HepG2 (cell line): ENCODE data around the gene RAD51D. TPM values are rescaled to one million over a fixed set of nuclear protein-coding genes. Genes with fewer than 3 reads are reported as not detected.
A peak's percentile ranks its signal among the peaks of the same experiment; 100 is the strongest.

Experiments
- ATF5 ChIP-seq: sonication (generic); formaldehyde crosslinking; IDR thresholded peaks from 2 replicates; pipeline ENCODE4 v1.4.0; 2020; ENCODE audit warnings: mild to moderate bottlenecking, low read depth, missing genetic modification reagents
- FOXA1 ChIP-seq, 2 experiments: fragments of 450-650 bp in 1 of 2; sonication (generic) in 1 of 2; formaldehyde crosslinking in 1 of 2; IDR thresholded peaks; 2 replicates each; pipeline versions ENCODE4 v1.4.0 to v1.6.1; 2016 to 2020; ENCODE audit warnings: missing genetic modification reagents in 1 of 2
- FOXO4 ChIP-seq: sonication (generic); formaldehyde crosslinking; conservative IDR thresholded peaks from 2 replicates; pipeline ENCODE4 v1.8.1; 2023; ENCODE audit warnings: missing genetic modification reagents
- HHEX ChIP-seq: IDR thresholded peaks from 2 replicates; pipeline ENCODE4 v1.6.1; 2016; ENCODE audit warnings: control low read depth
- HMG20A ChIP-seq: IDR thresholded peaks from 2 replicates; pipeline ENCODE4 v1.6.1; 2016; ENCODE audit warnings: borderline replicate concordance
- MATR3 ChIP-seq: sonication (generic); formaldehyde crosslinking; IDR thresholded peaks from 2 replicates; pipeline ENCODE4 v1.4.0; 2020; ENCODE audit warnings: missing genetic modification reagents
- NCOA1 ChIP-seq: sonication (generic); formaldehyde crosslinking; IDR thresholded peaks from 2 replicates; pipeline ENCODE4 v1.9.0; 2021; ENCODE audit warnings: missing genetic modification reagents
- NFATC3 ChIP-seq: sonication (generic); formaldehyde crosslinking; IDR thresholded peaks from 2 replicates; pipeline ENCODE4 v1.5.1; 2020; ENCODE audit warnings: mild to moderate bottlenecking, missing genetic modification reagents
- TAF15 ChIP-seq: fragments of 200-400 bp; formaldehyde crosslinking; IDR thresholded peaks from one replicate; pipeline ENCODE4 v1.6.1; 2018; ENCODE audit warnings: mild to moderate bottlenecking, low read depth, low read length; ENCODE audit not compliant: poor library complexity, severe bottlenecking
- ZHX1 ChIP-seq: sonication (generic); formaldehyde crosslinking; IDR thresholded peaks from 2 replicates; pipeline ENCODE4 v1.8.1; 2022; ENCODE audit warnings: low read depth, mild to moderate bottlenecking, missing genetic modification reagents
- ZNF17 ChIP-seq: sonication (generic); formaldehyde crosslinking; IDR thresholded peaks from 2 replicates; pipeline ENCODE4 v1.5.0; 2020; ENCODE audit warnings: mild to moderate bottlenecking, missing genetic modification reagents
- ZNF18 ChIP-seq: sonication (generic); formaldehyde crosslinking; IDR thresholded peaks from 2 replicates; pipeline ENCODE4 v1.8.0; 2022; ENCODE audit warnings: mild to moderate bottlenecking, missing genetic modification reagents; ENCODE audit not compliant: insufficient replicate concordance
- ZNF326 ChIP-seq: sonication (generic); formaldehyde crosslinking; IDR thresholded peaks from 2 replicates; pipeline ENCODE4 v1.4.0; 2020; ENCODE audit warnings: missing genetic modification reagents, borderline replicate concordance
- ZNF484 ChIP-seq: sonication (generic); formaldehyde crosslinking; IDR thresholded peaks from 2 replicates; pipeline ENCODE4 v1.5.1; 2020; ENCODE audit warnings: mild to moderate bottlenecking, low read depth, missing genetic modification reagents, borderline replicate concordance
- ZNF614 ChIP-seq: IDR thresholded peaks from 2 replicates; pipeline ENCODE4 v1.6.1; 2018; ENCODE audit warnings: missing biosample characterization, missing genetic modification reagents, inconsistent platforms, borderline replicate concordance
- ZNF724P ChIP-seq: sonication (generic); formaldehyde crosslinking; IDR thresholded peaks from 2 replicates; pipeline ENCODE4 v1.8.0; 2022; ENCODE audit warnings: missing genetic modification reagents, borderline replicate concordance
- ZNF761 ChIP-seq: sonication (generic); formaldehyde crosslinking; conservative IDR thresholded peaks from 2 replicates; pipeline ENCODE4 v1.4.0; 2020; ENCODE audit warnings: mild to moderate bottlenecking, missing genetic modification reagents
- polyA plus RNA-seq, 8 experiments: library from polyadenylated mRNA; depleted of rRNA in 3 of 8; stranded (reverse) in 7 of 8; unstranded in 1 of 8; fragments of >200 nt; fragmentation: Illumina TruSeq in 4 of 8; extraction: Trizol in 4 of 8; gene quantifications; 2 replicates each; pipeline versions ENCODE4 v1.2.1 to v1.2.3, GENCODE V29; 2011 to 2016; ENCODE audit warnings: low read depth in 4 of 8, missing spikeins in 1 of 8, mixed read lengths in 1 of 8; ENCODE audit not compliant: insufficient read depth in 1 of 8
- total RNA-seq, 5 experiments: library from RNA; depleted of rRNA; stranded (reverse); fragments of >200 nt; fragmentation: Illumina TruSeq; extraction: Trizol; gene quantifications; 2 replicates each; pipeline ENCODE4 v1.2.3, GENCODE V29; 2016; ENCODE audit warnings: low read depth in 1 of 5
- TF ChIP-seq, protein P1 (sequence below): sonication (generic); formaldehyde crosslinking; IDR thresholded peaks from 2 replicates; pipeline ENCODE4 v1.8.1; 2023; ENCODE audit warnings: mild to moderate bottlenecking, missing genetic modification reagents
- TF ChIP-seq, protein P2 (sequence below): sonication (generic); formaldehyde crosslinking; IDR thresholded peaks from 2 replicates; pipeline ENCODE4 v1.5.0; 2020; ENCODE audit warnings: missing genetic modification reagents

RAD51D gene
- total and polyA plus RNA-seq, 2 of the 13 experiments (the other 11 are each of a cell fraction or from before 2014, with no cell fraction given): 6.7 to 13.1 TPM

DNA sequence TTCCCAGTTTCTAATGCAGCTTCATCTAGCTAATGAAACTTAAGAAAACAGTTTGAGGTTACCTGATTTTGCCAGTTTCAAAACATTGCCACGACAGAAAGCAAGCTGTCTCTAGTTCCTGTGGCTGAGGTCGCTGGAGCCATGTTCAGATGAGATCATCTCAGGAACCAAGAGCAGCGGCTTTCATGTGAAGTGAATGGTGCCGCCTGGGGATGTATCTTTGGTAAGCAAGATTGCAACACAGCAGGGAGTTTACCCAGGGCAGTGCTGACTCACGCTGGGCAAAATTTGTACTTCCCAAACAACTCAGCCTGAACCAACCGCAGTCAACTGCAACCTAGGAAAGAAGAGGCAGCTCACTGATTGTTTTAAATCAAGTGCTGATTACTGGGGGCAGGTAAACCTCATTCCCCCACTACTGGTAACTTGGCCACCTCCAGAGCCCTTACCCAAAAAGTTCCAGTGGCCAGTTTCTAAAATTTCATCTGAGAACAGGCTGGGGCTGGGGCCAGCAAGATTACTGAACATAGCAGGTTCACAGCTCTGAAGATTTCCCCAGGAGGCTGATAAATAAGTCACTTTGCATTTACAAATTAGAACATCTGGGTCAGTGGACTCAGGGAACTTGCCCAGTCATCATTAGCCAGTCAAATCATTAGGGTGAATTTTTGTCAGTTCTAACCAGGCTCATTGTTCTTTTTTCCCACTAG, 56.0 kb downstream of the RAD51D start, which contains the start of gene RFFL (continued):
- peak; percentile 80 for TF ChIP-seq ZHX1 (CRISPR knock-in tag)
- TF ChIP-seq, protein P1, sequence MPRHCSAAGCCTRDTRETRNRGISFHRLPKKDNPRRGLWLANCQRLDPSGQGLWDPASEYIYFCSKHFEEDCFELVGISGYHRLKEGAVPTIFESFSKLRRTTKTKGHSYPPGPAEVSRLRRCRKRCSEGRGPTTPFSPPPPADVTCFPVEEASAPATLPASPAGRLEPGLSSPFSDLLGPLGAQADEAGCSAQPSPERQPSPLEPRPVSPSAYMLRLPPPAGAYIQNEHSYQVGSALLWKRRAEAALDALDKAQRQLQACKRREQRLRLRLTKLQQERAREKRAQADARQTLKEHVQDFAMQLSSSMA: 0 out of 2 replicates have a peak, but pooled peaks have one; percentile 49
- peak; percentile 32; the same call in 1 of the 2 replicates for TF ChIP-seq ZNF724P (CRISPR knock-in tag)
- no peak for TF ChIP-seq ZNF484 (CRISPR knock-in tag)
- TF ChIP-seq HMG20A (CRISPR knock-in tag): peak; percentile 54; the same call in 1 of the 2 replicates
- TF ChIP-seq ZNF17 (CRISPR knock-in tag): no peak
- TF ChIP-seq FOXA1 (IDR thresholded peaks at IDR 0.05): no peak
- TF ChIP-seq FOXA1 (CRISPR knock-in tag; IDR thresholded peaks at IDR 0.05): peak; percentile 92
- 0 out of 2 replicates have a peak, but pooled peaks have one; percentile 64 for TF ChIP-seq ZNF761 (CRISPR knock-in tag)
- TF ChIP-seq NCOA1: no peak
- TF ChIP-seq MATR3 (CRISPR knock-in tag): no peak
- no peak for TF ChIP-seq ATF5 (CRISPR knock-in tag)
- TF ChIP-seq ZNF326 (CRISPR knock-in tag): no peak
- no peak for TF ChIP-seq ZNF18
- no peak for TF ChIP-seq TAF15
- TF ChIP-seq NFATC3 (CRISPR knock-in tag): no peak
- TF ChIP-seq, protein P2, sequence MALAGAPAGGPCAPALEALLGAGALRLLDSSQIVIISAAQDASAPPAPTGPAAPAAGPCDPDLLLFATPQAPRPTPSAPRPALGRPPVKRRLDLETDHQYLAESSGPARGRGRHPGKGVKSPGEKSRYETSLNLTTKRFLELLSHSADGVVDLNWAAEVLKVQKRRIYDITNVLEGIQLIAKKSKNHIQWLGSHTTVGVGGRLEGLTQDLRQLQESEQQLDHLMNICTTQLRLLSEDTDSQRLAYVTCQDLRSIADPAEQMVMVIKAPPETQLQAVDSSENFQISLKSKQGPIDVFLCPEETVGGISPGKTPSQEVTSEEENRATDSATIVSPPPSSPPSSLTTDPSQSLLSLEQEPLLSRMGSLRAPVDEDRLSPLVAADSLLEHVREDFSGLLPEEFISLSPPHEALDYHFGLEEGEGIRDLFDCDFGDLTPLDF: peak; percentile 65; the same call in 1 of the 2 replicates
- no peak for TF ChIP-seq HHEX (CRISPR knock-in tag)
- no peak; the same call in 1 of the 2 replicates for TF ChIP-seq ZNF614
- no peak for TF ChIP-seq FOXO4 (CRISPR knock-in tag)
